Panc1 (cell line): Measurements from ENCODE around the gene BPIFA1. TPM values are rescaled to one million over a fixed set of nuclear protein-coding genes. Genes with fewer than 3 reads are reported as not detected.

ENCODE experiments used
- ATAC-seq: fragments of 200-7000 bp; cut with Tn5 transposase; 2 replicates; pipeline ENCODE4 v1.9.1; 2020; ENCODE audit warnings: mild to moderate bottlenecking, moderate library complexity
- BruUV-seq: library from RNA; stranded (reverse); fragments of 400-500 nt; replicated peaks from 2 replicates; lab custom pipeline; 2021; lab: Mats Ljungman, UMichigan
- CTCF ChIA-PET: fragments of 300-600 bp; sonication (Branson Sonifier 250); formaldehyde crosslinking; loops from one replicate; lab custom pipeline; 2022; ENCODE audit warnings: antibody characterized with exemption; lab: Charles Lee
- POLR2A ChIA-PET: fragments of 300-600 bp; sonication (Branson Sonifier 250); formaldehyde crosslinking; loops from one replicate; lab custom pipeline; 2022; ENCODE audit warnings: antibody characterized with exemption; lab: Charles Lee
- DNase-seq: peaks from one replicate; pipeline ENCODE4 v3.0.0-alpha.2; 2010; ENCODE audit warnings: low read depth, low spot score
- H3K27ac ChIP-seq: 2 replicates; pipeline ENCODE4 v1.5.1; 2011; ENCODE audit warnings: mild to moderate bottlenecking, low read length, inconsistent platforms
- H3K27me3 ChIP-seq: fragments of 200-500 bp; sonication (Bioruptor generic); 2 replicates; pipeline ENCODE4 v1.6.0; 2014; ENCODE audit warnings: low read length, inconsistent platforms; ENCODE audit not compliant: control insufficient read depth, insufficient read depth
- H3K36me3 ChIP-seq: fragments of 200-500 bp; sonication (Bioruptor generic); 2 replicates; pipeline ENCODE4 v1.5.1; 2014; ENCODE audit warnings: inconsistent platforms, mild to moderate bottlenecking, low read length, moderate library complexity; ENCODE audit not compliant: control insufficient read depth, insufficient read depth
- H3K4me1 ChIP-seq: 2 replicates; pipeline ENCODE4 v1.5.1; 2011; ENCODE audit warnings: inconsistent platforms, mild to moderate bottlenecking, low read length, moderate library complexity; ENCODE audit not compliant: control insufficient read depth, insufficient read depth
- H3K4me3 ChIP-seq, 2 experiments: 2 replicates each; pipeline ENCODE4 v1.5.1; 2011 to 2012; ENCODE audit warnings: low read depth in 2 of 2, low read length in 2 of 2, mild to moderate bottlenecking in 2 of 2, inconsistent platforms in 1 of 2, moderate library complexity in 1 of 2
- H3K9me3 ChIP-seq: fragments of 200-500 bp; sonication (Bioruptor generic); 2 replicates; pipeline ENCODE4 v1.5.1; 2014; ENCODE audit warnings: low read depth, mild to moderate bottlenecking, inconsistent platforms, low read length, moderate library complexity; ENCODE audit not compliant: control insufficient read depth, insufficient read depth
- POLR2AphosphoS5 ChIP-seq: IDR thresholded peaks from 2 replicates; pipeline ENCODE4 v1.6.1; 2012; ENCODE audit warnings: mild to moderate bottlenecking, low read depth, low read length, moderate library complexity
- REST ChIP-seq, 2 experiments: IDR thresholded peaks; 2 replicates each; pipeline ENCODE4 v1.6.1; 2011 to 2012; ENCODE audit warnings: low read depth in 2 of 2, control low read depth in 1 of 2, low read length in 1 of 2, mild to moderate bottlenecking in 1 of 2, moderate library complexity in 1 of 2; ENCODE audit not compliant: insufficient read depth in 1 of 2
- SIN3A ChIP-seq: IDR thresholded peaks from 2 replicates; pipeline ENCODE4 v1.6.1; 2012; ENCODE audit warnings: low read depth, mild to moderate bottlenecking, low read length, moderate library complexity, borderline replicate concordance; ENCODE audit not compliant: insufficient read depth
- TCF7L2 ChIP-seq: IDR thresholded peaks from 2 replicates; pipeline ENCODE4 v1.6.1; 2011; ENCODE audit warnings: mild to moderate bottlenecking, low read depth, low read length, inconsistent platforms
- in situ Hi-C: cut with HindIII; loops from 2 replicates; pipeline ENCODE4 v1.10.0; 2016; ENCODE audit warnings: low sequenced_read_pairs, low pct_unique_long_range_greater_than_20kb
- intact Hi-C: fragments of 100-400 bp; cut with micrococcal nuclease; formaldehyde crosslinking; loops from one replicate; pipeline ENCODE4 v1.10.0; 2022; ENCODE audit not compliant: unreplicated experiment
- total RNA-seq: library from RNA; stranded (reverse); gene quantifications from one replicate; pipeline ENCODE4 v1.2.1, GENCODE V29; 2021; ENCODE audit not compliant: unreplicated experiment
- TF ChIP-seq, protein P1 (sequence below): fragments of 450-650 bp; IDR thresholded peaks from 2 replicates; pipeline ENCODE4 v1.5.1; 2017; ENCODE audit warnings: mild to moderate bottlenecking

The BPIFA1 gene
- total RNA-seq, 1 experiment from 2014 or later = not detected

- in situ Hi-C loops (no loop called here), intact Hi-C loops (no loop called here)
- H3K4me1 ChIP-seq = no peaks in the 10 kb centered on the region
- no peak for ATAC-seq
- H3K27me3 ChIP-seq = peaks cover 11% of the 10 kb centered on the region
- no peaks in the 10 kb centered on the region for H3K9me3 ChIP-seq
- TF ChIP-seq POLR2AphosphoS5 = no peak
- TF ChIP-seq, protein P1, sequence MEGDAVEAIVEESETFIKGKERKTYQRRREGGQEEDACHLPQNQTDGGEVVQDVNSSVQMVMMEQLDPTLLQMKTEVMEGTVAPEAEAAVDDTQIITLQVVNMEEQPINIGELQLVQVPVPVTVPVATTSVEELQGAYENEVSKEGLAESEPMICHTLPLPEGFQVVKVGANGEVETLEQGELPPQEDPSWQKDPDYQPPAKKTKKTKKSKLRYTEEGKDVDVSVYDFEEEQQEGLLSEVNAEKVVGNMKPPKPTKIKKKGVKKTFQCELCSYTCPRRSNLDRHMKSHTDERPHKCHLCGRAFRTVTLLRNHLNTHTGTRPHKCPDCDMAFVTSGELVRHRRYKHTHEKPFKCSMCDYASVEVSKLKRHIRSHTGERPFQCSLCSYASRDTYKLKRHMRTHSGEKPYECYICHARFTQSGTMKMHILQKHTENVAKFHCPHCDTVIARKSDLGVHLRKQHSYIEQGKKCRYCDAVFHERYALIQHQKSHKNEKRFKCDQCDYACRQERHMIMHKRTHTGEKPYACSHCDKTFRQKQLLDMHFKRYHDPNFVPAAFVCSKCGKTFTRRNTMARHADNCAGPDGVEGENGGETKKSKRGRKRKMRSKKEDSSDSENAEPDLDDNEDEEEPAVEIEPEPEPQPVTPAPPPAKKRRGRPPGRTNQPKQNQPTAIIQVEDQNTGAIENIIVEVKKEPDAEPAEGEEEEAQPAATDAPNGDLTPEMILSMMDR = no peak
- no peak for TF ChIP-seq REST (IDR thresholded peaks at IDR 0.05; ENCODE audit: insufficient read depth in 1 of 2, low read depth in 2 of 2, low read length in 1 of 2)
- TF ChIP-seq TCF7L2 = no peak
- TF ChIP-seq SIN3A = no peak
- ChIA-PET CTCF (no interaction called here), POLR2A (no interaction called here)
- DNase-seq = no peak
- H3K4me3 ChIP-seq = no peak overlapping the region
- H3K36me3 ChIP-seq = no peaks in the 10 kb centered on the region
- no peak overlapping the region for H3K27ac ChIP-seq
- no TSS peak for BruUV-seq
Measured at GRCh38 chr20:33239979-33240736, 4.4 kb downstream of the BPIFA1 start.

- H3K4me3 ChIP-seq = no peak overlapping the region
- in situ Hi-C loops = no loop called here
- POLR2A ChIA-PET = no interaction called here
- ATAC-seq = no peak
- H3K27ac ChIP-seq = no peak overlapping the region
- H3K27me3 ChIP-seq = peaks cover 7% of the 10 kb centered on the region
- TF ChIP-seq POLR2AphosphoS5 = no peak
- no peak for TF ChIP-seq TCF7L2
- TF ChIP-seq REST (IDR thresholded peaks at IDR 0.05; ENCODE audit: insufficient read depth in 1 of 2, low read depth in 2 of 2, low read length in 1 of 2) = no peak
- TF ChIP-seq, protein P1 = no peak
- no peak for TF ChIP-seq SIN3A
- CTCF ChIA-PET = no interaction called here
- H3K4me1 ChIP-seq = no peaks in the 10 kb centered on the region
- no peaks in the 10 kb centered on the region for H3K9me3 ChIP-seq
- DNase-seq = no peak
- BruUV-seq = no TSS peak
- no peaks in the 10 kb centered on the region for H3K36me3 ChIP-seq
- intact Hi-C loops = no loop called here
Measured at GRCh38 chr20:33240923-33241322, 5.1 kb downstream of the BPIFA1 start.
